ENCODE measurements around the gene APOL1.
A peak's percentile ranks its signal among the peaks of the same experiment; 100 is the strongest.
"Not testable (repeated sequence)": the region's sequence is repeated elsewhere in the genome, so short reads cannot be mapped to it uniquely, and the experiment has no call there.

APOL1 gene

DNA sequence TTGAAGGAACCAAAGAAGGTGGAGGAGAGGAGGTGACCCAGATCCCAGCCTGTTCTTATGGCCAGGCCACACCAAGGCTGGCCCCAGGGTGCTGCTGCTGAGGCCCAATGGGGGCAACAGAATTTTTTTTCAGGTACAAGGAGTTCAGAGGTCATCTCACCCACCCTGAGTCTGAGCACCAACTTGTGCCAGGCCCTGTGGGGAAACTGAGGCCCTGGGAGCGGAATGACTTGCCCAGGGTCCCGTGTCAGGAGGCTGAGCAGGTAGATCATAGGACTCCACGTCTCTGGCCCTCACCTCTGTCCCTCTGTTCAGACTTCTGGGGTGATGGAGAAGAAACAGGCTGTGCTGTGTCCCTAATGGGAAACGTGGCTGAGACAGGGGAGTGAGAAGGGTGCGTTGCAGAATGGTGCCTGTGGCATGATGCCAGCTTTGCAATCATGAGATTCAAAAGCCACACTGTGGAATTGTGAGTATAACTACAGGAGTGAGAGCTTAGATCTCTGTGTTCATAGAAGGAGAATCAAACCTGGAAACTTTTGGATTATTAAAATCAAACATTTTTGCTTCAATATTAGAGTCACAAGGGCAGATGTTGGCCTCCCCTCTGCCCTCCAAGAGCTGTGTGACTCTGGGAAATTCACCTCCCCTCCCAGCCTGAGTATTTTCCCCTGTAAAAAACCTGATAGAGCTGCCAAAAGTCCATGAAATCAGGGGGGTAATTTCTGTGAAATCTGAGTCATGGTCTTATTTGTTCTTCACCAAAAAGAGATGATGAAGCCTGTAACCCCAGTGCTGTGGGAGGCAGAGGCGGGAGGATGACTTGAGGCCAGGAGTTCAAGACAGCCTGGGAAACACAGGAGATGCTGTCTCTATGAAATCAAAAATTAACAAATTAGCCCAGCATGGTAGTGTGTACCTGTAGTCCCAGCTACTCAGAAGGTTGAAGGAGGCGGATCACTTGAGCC, 874 bp downstream of the APOL1 start:
- DNase-seq (ENCODE audit: low read depth): peak; percentile 62
- peak overlapping the region; percentile 29 for H3K4me3 ChIP-seq (ENCODE audit: control insufficient read depth, low read depth, low read length)
- TF ChIP-seq, protein P1, sequence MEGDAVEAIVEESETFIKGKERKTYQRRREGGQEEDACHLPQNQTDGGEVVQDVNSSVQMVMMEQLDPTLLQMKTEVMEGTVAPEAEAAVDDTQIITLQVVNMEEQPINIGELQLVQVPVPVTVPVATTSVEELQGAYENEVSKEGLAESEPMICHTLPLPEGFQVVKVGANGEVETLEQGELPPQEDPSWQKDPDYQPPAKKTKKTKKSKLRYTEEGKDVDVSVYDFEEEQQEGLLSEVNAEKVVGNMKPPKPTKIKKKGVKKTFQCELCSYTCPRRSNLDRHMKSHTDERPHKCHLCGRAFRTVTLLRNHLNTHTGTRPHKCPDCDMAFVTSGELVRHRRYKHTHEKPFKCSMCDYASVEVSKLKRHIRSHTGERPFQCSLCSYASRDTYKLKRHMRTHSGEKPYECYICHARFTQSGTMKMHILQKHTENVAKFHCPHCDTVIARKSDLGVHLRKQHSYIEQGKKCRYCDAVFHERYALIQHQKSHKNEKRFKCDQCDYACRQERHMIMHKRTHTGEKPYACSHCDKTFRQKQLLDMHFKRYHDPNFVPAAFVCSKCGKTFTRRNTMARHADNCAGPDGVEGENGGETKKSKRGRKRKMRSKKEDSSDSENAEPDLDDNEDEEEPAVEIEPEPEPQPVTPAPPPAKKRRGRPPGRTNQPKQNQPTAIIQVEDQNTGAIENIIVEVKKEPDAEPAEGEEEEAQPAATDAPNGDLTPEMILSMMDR (conservative IDR thresholded peaks at IDR 0.05; ENCODE audit: control insufficient read depth, insufficient read depth, low read depth, low read length): no peak

DNA sequence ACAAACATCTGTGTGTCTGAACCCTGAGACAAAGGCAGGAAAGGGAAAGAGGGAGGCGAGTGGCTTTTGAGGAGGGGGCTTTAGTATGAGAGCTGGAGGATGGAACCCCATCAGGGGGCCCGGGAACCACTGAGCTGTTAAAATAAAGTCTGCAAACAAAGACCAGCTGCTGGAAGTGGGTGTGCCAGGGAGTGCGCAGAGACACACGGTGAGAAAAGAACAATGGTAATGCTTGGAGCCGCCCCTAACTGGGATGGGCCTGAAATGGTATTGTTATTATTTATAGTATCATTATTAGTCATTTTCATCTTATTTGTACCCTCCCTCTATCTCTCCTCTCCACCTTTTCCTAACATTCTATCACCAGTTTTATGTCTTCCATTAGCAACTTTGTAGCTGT, 2.6 kb downstream of the APOL1 start:
- not testable (repeated sequence) for H3K4me3 ChIP-seq (ENCODE audit: control insufficient read depth, low read depth, low read length); DNase-seq (ENCODE audit: low read depth)

DNA sequence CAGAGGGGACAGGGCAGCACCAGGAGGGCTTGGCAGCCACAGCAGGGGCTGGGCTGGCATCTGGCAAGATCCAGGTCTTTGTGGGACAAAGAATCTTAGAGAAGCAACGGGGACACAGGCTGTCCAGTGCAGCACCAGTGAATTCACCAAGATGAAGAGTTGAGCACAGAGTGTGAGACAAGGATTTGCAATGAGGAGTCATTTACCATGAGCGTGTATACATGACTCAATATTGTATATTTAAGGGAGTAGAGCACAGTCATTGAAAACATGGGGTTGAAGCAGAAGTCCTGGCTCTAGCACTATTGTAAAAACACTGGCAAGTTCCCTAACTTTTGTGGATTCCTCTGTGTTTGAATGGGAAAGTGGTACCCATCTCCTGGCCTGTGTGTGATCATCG, 3.5 kb downstream of the APOL1 start:
- no peak for DNase-seq (ENCODE audit: low read depth)
- no peak overlapping the region for H3K4me3 ChIP-seq (ENCODE audit: control insufficient read depth, low read depth, low read length)
- TF ChIP-seq, protein P1 (conservative IDR thresholded peaks at IDR 0.05; ENCODE audit: control insufficient read depth, insufficient read depth, low read depth, low read length): no peak

DNA sequence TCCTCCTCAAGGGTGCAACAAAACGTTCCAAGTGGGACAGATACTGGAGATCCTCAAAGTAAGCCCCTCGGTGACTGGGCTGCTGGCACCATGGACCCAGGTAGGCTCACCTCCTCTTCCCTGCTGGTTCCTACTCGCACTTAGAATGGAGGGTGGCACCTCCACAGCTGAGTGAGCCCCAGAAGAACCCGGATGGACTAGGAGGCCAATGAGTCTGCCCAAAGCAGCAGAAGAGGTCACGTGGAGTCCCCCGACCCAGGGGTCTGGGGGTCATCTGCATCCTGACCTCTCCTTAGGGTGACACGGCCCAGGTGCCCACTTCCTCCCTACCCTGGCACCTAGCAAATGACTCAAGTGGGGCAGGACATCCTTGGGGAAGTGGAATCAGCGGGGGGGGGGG, 4.4 kb downstream of the APOL1 start:
- TF ChIP-seq, protein P1 (conservative IDR thresholded peaks at IDR 0.05; ENCODE audit: control insufficient read depth, insufficient read depth, low read depth, low read length): no peak

DNA sequence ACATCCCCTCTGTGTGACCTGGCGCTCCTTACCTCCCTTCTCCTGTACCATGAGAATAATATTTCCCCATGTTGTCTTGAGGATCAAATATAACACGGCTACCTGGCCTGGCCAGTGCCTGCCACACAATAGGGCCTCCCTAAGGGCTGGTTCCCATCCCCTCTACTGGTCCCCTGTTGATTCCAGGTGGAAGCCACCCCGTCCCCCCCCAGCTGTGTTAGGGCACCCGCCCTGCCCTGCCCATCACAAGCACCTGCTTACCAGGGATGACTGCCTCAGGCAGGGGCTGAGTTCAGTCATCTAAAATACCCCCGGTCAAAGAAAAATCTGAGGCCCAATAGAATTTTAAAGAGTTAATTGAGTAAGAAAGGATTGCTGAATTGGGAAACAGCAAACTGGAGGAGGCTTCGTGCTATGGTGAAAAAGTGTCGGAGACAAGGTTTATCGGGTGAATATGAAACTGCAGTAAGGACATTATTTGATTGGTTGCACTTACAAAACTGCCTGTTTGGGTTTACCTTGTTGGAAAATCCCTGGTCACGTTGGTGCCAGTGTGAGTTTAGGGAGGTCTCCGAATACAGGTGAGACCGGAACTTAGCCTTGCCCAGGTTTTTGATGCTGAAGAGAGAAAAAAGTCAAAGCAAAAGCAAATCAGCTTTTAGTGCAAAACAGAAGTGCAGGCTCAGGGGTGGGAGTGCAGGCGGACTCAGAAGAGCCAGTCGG, 5.2 kb downstream of the APOL1 start:
- no peak overlapping the region for H3K4me3 ChIP-seq (ENCODE audit: control insufficient read depth, low read depth, low read length)
- DNase-seq (ENCODE audit: low read depth): no peak
- TF ChIP-seq, protein P1 (conservative IDR thresholded peaks at IDR 0.05; ENCODE audit: control insufficient read depth, insufficient read depth, low read depth, low read length): no peak

More for the DNA sequence above, 4.4 kb downstream of the APOL1 start:
- no peak for DNase-seq (ENCODE audit: low read depth)
- no peak overlapping the region for H3K4me3 ChIP-seq (ENCODE audit: control insufficient read depth, low read depth, low read length)

DNA sequence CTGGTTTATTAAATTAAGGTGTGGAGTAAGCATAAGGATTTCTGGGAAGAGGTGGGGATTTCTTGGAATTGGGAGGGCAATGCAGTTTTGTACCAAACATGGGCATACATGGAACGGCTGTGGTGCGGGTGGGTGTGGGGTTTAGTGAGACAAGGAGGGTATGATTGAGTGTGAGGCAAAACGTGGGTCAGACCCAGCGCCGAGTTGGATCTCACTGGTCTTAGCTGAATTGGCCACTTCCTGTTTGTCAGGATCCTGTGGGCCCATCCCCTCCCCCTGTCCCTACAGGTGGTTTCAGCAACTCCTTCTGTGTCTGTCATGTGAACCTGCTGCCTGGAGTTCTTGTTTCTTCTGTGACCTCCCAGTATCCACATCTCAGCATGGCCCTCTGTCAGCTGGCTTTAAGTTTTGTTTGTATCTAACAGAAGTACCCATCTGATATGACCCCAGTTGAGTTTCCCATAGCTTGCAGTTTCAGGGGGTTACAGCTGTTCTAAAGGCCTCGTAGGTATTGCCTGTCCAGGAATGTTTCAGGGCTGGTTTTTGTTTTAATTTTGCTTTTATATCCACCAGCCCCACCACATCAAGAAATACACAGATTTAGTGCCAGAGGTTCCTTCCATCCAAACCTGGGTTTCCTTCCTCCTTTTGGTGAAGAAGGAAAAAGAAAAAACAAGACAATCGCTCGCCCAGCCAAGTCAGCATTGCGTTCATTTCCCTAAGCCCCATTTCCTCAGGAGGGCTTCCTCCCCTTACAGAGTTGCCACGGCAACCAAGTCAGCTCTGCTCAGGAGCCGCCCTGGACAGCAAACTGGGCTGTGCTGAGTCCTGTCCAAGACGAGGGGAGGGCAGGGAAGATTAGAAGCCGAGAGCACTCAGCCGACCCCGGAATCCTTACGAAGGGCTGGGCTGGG, 6.0 kb downstream of the APOL1 start:
- peak; percentile 49 for DNase-seq (ENCODE audit: low read depth)
- no peak overlapping the region for H3K4me3 ChIP-seq (ENCODE audit: control insufficient read depth, low read depth, low read length)
- TF ChIP-seq, protein P1 (conservative IDR thresholded peaks at IDR 0.05; ENCODE audit: control insufficient read depth, insufficient read depth, low read depth, low read length): no peak
